Activated T-helper 1 cell treated with anti-CD3 and anti-CD28 coated beads, Interleukin-12 subunit alpha, Interleukin-12 subunit beta, Interleukin-2, Interleukin-4 antibody, amounts not matched to agents 30 ng/mL and 10 ng/mL and 1 ng/mL, durations not matched to agents 14 hours and 24 hours and 36 hours (primary cell): ENCODE data around the gene PPARGC1A. TPM values are rescaled to one million over a fixed set of nuclear protein-coding genes. Genes with fewer than 3 reads are reported as not detected.

ENCODE experiments used
- DNase-seq: peaks from one replicate; pipeline ENCODE4 v3.0.0; 2021; ENCODE audit warnings: low spot score
- H3K27ac Mint-ChIP-seq: one replicate; pipeline ENCODE4 v1.8.0; 2021; ENCODE audit warnings: mild to moderate bottlenecking, mixed read lengths
- H3K27me3 Mint-ChIP-seq: one replicate; pipeline ENCODE4 v1.8.0; 2022; ENCODE audit warnings: mild to moderate bottlenecking, moderate library complexity, mixed read lengths; ENCODE audit not compliant: insufficient read depth
- H3K36me3 Mint-ChIP-seq: one replicate; pipeline ENCODE4 v1.8.0; 2021; ENCODE audit warnings: low read depth, mixed read lengths
- H3K4me1 Mint-ChIP-seq: one replicate; pipeline ENCODE4 v1.8.0; 2021; ENCODE audit warnings: low read depth, mixed read lengths
- H3K4me3 Mint-ChIP-seq: one replicate; pipeline ENCODE4 v1.8.0; 2021; ENCODE audit warnings: mild to moderate bottlenecking, moderate library complexity, mixed read lengths
- H3K9me3 Mint-ChIP-seq: one replicate; pipeline ENCODE4 v1.8.0; 2021; ENCODE audit warnings: mixed read lengths
- intact Hi-C: fragments of 100-400 bp; cut with micrococcal nuclease; formaldehyde crosslinking; loops from one replicate; pipeline ENCODE4 v1.15.1; 2024
- total RNA-seq: library from RNA; stranded (reverse); gene quantifications from 2 replicates; pipeline ENCODE4 v1.2.3, GENCODE V29; 2022

Gene PPARGC1A
- total RNA-seq, 1 donor from 2014 or later: not detected

- Mint-ChIP-seq H3K4me1 (no peaks in the 10 kb centered on the region), H3K4me3 (no peak overlapping the region), H3K9me3 (no peaks in the 10 kb centered on the region), H3K27me3 (no peaks in the 10 kb centered on the region), H3K36me3 (no peaks in the 10 kb centered on the region), H3K27ac (no peak overlapping the region)
- intact Hi-C loops: no loop called here
- DNase-seq: no peak
Measured at GRCh38 chr4:23838131-23838530, 51.7 kb downstream of the PPARGC1A start.

GRCh38 chr4:23837371-23837770, 52.5 kb downstream of the PPARGC1A start:
- no peaks in the 10 kb centered on the region for H3K36me3 Mint-ChIP-seq
- no peaks in the 10 kb centered on the region for H3K9me3 Mint-ChIP-seq
- H3K27ac Mint-ChIP-seq: no peak overlapping the region
- H3K27me3 Mint-ChIP-seq: no peaks in the 10 kb centered on the region
- H3K4me1 Mint-ChIP-seq: no peaks in the 10 kb centered on the region
- DNase-seq: no peak
- no peak overlapping the region for H3K4me3 Mint-ChIP-seq
- intact Hi-C loops: no loop called here

- Mint-ChIP-seq H3K27ac (no peak overlapping the region), H3K4me1 (no peaks in the 10 kb centered on the region), H3K27me3 (no peaks in the 10 kb centered on the region), H3K9me3 (no peaks in the 10 kb centered on the region), H3K36me3 (no peaks in the 10 kb centered on the region), H3K4me3 (no peak overlapping the region)
- no peak for DNase-seq
- intact Hi-C loops: no loop called here
Measured at GRCh38 chr4:23835774-23836478, 53.9 kb downstream of the PPARGC1A start.

GRCh38 chr4:23828779-23829178, 61.1 kb downstream of the PPARGC1A start:
- no peak for DNase-seq
- intact Hi-C loops: no loop called here
- Mint-ChIP-seq H3K9me3 (no peaks in the 10 kb centered on the region), H3K36me3 (no peaks in the 10 kb centered on the region), H3K27me3 (no peaks in the 10 kb centered on the region), H3K4me1 (no peaks in the 10 kb centered on the region), H3K4me3 (no peak overlapping the region), H3K27ac (no peak overlapping the region)

GRCh38 chr4:23828020-23828715, 61.7 kb downstream of the PPARGC1A start:
- intact Hi-C loops: no loop called here

GRCh38 chr4:23822181-23822580, 67.7 kb downstream of the PPARGC1A start:
- DNase-seq: no peak
- no peak overlapping the region for H3K4me3 Mint-ChIP-seq
- no peaks in the 10 kb centered on the region for H3K27me3 Mint-ChIP-seq
- H3K4me1 Mint-ChIP-seq: no peaks in the 10 kb centered on the region
- no peaks in the 10 kb centered on the region for H3K36me3 Mint-ChIP-seq
- no peaks in the 10 kb centered on the region for H3K9me3 Mint-ChIP-seq
- intact Hi-C loops: no loop called here
- H3K27ac Mint-ChIP-seq: no peak overlapping the region

More at GRCh38 chr4:23828020-23828715, 61.7 kb downstream of the PPARGC1A start:
- no peaks in the 10 kb centered on the region for H3K9me3 Mint-ChIP-seq
- H3K4me1 Mint-ChIP-seq: no peaks in the 10 kb centered on the region
- no peak for DNase-seq
- H3K27me3 Mint-ChIP-seq: no peaks in the 10 kb centered on the region
- no peaks in the 10 kb centered on the region for H3K36me3 Mint-ChIP-seq
- H3K27ac Mint-ChIP-seq: no peak overlapping the region
- H3K4me3 Mint-ChIP-seq: no peak overlapping the region

GRCh38 chr4:23819041-23819511, 70.8 kb downstream of the PPARGC1A start:
- Mint-ChIP-seq H3K27ac (no peak overlapping the region), H3K27me3 (no peaks in the 10 kb centered on the region), H3K4me3 (no peak overlapping the region), H3K36me3 (no peaks in the 10 kb centered on the region), H3K4me1 (no peaks in the 10 kb centered on the region), H3K9me3 (no peaks in the 10 kb centered on the region)
- intact Hi-C loops: no loop called here
- DNase-seq: no peak

GRCh38 chr4:23818097-23818885, 71.6 kb downstream of the PPARGC1A start:
- intact Hi-C loops: no loop called here
- Mint-ChIP-seq H3K27ac (no peak overlapping the region), H3K9me3 (no peaks in the 10 kb centered on the region)

GRCh38 chr4:23814996-23815660, 74.7 kb downstream of the PPARGC1A start:
- intact Hi-C loops: no loop called here
- Mint-ChIP-seq H3K4me1 (no peaks in the 10 kb centered on the region), H3K27me3 (no peaks in the 10 kb centered on the region), H3K4me3 (no peak overlapping the region), H3K9me3 (peaks cover 4% of the 10 kb centered on the region), H3K27ac (no peak overlapping the region), H3K36me3 (no peaks in the 10 kb centered on the region)
- DNase-seq: no peak

More at GRCh38 chr4:23818097-23818885, 71.6 kb downstream of the PPARGC1A start:
- Mint-ChIP-seq H3K4me3 (no peak overlapping the region), H3K4me1 (no peaks in the 10 kb centered on the region), H3K36me3 (no peaks in the 10 kb centered on the region), H3K27me3 (no peaks in the 10 kb centered on the region)
- DNase-seq: no peak

- no peaks in the 10 kb centered on the region for H3K4me1 Mint-ChIP-seq
- no peaks in the 10 kb centered on the region for H3K36me3 Mint-ChIP-seq
- no peaks in the 10 kb centered on the region for H3K27me3 Mint-ChIP-seq
Measured at GRCh38 chr4:23814587-23814986, 75.3 kb downstream of the PPARGC1A start.

GRCh38 chr4:23811161-23811560, 78.7 kb downstream of the PPARGC1A start:
- no peaks in the 10 kb centered on the region for H3K27me3 Mint-ChIP-seq
- H3K4me3 Mint-ChIP-seq: no peak overlapping the region
- no peaks in the 10 kb centered on the region for H3K36me3 Mint-ChIP-seq
- no peaks in the 10 kb centered on the region for H3K4me1 Mint-ChIP-seq
- H3K27ac Mint-ChIP-seq: no peak overlapping the region
- DNase-seq: no peak
- intact Hi-C loops: no loop called here
- H3K9me3 Mint-ChIP-seq: peaks cover 4% of the 10 kb centered on the region

More at GRCh38 chr4:23814587-23814986, 75.3 kb downstream of the PPARGC1A start:
- intact Hi-C loops: no loop called here
- no peak for DNase-seq
- H3K4me3 Mint-ChIP-seq: no peak overlapping the region
- H3K9me3 Mint-ChIP-seq: peaks cover 4% of the 10 kb centered on the region
- H3K27ac Mint-ChIP-seq: no peak overlapping the region

GRCh38 chr4:23805450-23805851, 84.4 kb downstream of the PPARGC1A start:
- no peak overlapping the region for H3K4me3 Mint-ChIP-seq
- H3K36me3 Mint-ChIP-seq: no peaks in the 10 kb centered on the region
- H3K4me1 Mint-ChIP-seq: no peaks in the 10 kb centered on the region
- H3K9me3 Mint-ChIP-seq: no peaks in the 10 kb centered on the region
- no peaks in the 10 kb centered on the region for H3K27me3 Mint-ChIP-seq
- no peak for DNase-seq
- intact Hi-C loops: no loop called here
- no peak overlapping the region for H3K27ac Mint-ChIP-seq
